Endothelial cell of umbilical vein (primary cell): Measurements from ENCODE around the gene DAGLB. TPM values are rescaled to one million over a fixed set of nuclear protein-coding genes. Genes with fewer than 3 reads are reported as not detected.

Experiments
- BruUV-seq: library from RNA; stranded (reverse); fragments of 400-500 nt; replicated peaks from 2 replicates; lab custom pipeline; 2021; lab: Mats Ljungman, UMichigan
- CTCF ChIA-PET: fragments of 300-600, 350-600 bp; sonication (Branson Sonifier 250); formaldehyde crosslinking; loops from one replicate; lab custom pipeline; 2021; ENCODE audit warnings: antibody characterized with exemption, inconsistent platforms; lab: Charles Lee
- POLR2A ChIA-PET: fragments of 300-600, 350-600 bp; sonication (Branson Sonifier 250); formaldehyde crosslinking; loops from one replicate; lab custom pipeline; 2021; ENCODE audit warnings: antibody characterized with exemption, inconsistent platforms; lab: Charles Lee
- DNase-seq: peaks from one replicate; pipeline ENCODE4 v3.0.0-alpha.2; 2011; ENCODE audit warnings: low read depth, low spot score
- FAIRE-seq: peaks from 2 replicates; lab custom pipeline; 2011; peaks lifted over from hg19 to GRCh38; lab: Jason Lieb, UNC
- H2AFZ ChIP-seq: 2 replicates; pipeline ENCODE4 v1.6.0; 2012; ENCODE audit warnings: low read depth, low read length, control low read depth, inconsistent platforms
- H3K27ac ChIP-seq: 2 replicates; pipeline ENCODE4 v1.5.1; 2011; ENCODE audit warnings: low read depth, mild to moderate bottlenecking, control low read depth, low read length, moderate library complexity; ENCODE audit not compliant: insufficient read depth
- H3K27me3 ChIP-seq, 2 experiments: 2 replicates each; pipeline versions ENCODE4 v1.6.0 to v1.6.1; 2011; ENCODE audit warnings: low read length in 2 of 2, mixed read lengths in 1 of 2; ENCODE audit not compliant: control insufficient read depth in 2 of 2, insufficient read depth in 2 of 2
- H3K36me3 ChIP-seq, 2 experiments: 2 replicates in 1 of 2; 3 replicates in 1 of 2; pipeline ENCODE4 v1.5.1; 2011; ENCODE audit warnings: low read length in 2 of 2, mild to moderate bottlenecking in 1 of 2, moderate library complexity in 1 of 2; ENCODE audit not compliant: control insufficient read depth in 2 of 2, insufficient read depth in 2 of 2; ENCODE audit errors: extremely low read depth in 1 of 2
- H3K4me1 ChIP-seq: 3 replicates; pipeline ENCODE4 v1.5.1; 2011; ENCODE audit warnings: mild to moderate bottlenecking, low read length; ENCODE audit not compliant: control insufficient read depth, insufficient read depth; ENCODE audit errors: extremely low read depth
- H3K4me2 ChIP-seq: 2 replicates; pipeline ENCODE4 v1.6.1; 2011; ENCODE audit warnings: low read length, control low read depth, mixed read lengths; ENCODE audit not compliant: insufficient read depth
- H3K4me3 ChIP-seq, 3 experiments: fragments of 200-600 bp in 1 of 3; sonication (generic), shearing (Covaris generic) in 1 of 3; replicated peaks in 1 of 3; 2 replicates each; pipeline ENCODE4 v1.5.1; 2011 to 2016; ENCODE audit warnings: control low read depth in 3 of 3, low read length in 3 of 3, mild to moderate bottlenecking in 2 of 3, inconsistent platforms in 1 of 3, low read depth in 1 of 3, moderate library complexity in 1 of 3; ENCODE audit not compliant: insufficient read depth in 1 of 3
- H3K79me2 ChIP-seq: 2 replicates; pipeline ENCODE4 v1.6.0; 2012; ENCODE audit warnings: low read length, inconsistent platforms; ENCODE audit not compliant: control insufficient read depth, insufficient read depth
- H3K9ac ChIP-seq: replicated peaks from 2 replicates; pipeline ENCODE3; 2011; ENCODE audit warnings: low read length, control low read depth; ENCODE audit not compliant: insufficient read depth; ENCODE audit errors: extremely low read depth
- H3K9me1 ChIP-seq: replicated peaks from 3 replicates; pipeline ENCODE4 v1.6.0; 2011; ENCODE audit warnings: mild to moderate bottlenecking, low read length; ENCODE audit not compliant: control insufficient read depth, insufficient read depth; ENCODE audit errors: extremely low read depth
- H3K9me3 ChIP-seq: replicated peaks from 2 replicates; pipeline ENCODE4 v1.5.1; 2012; ENCODE audit warnings: low read length, inconsistent platforms; ENCODE audit not compliant: control insufficient read depth, insufficient read depth
- H4K20me1 ChIP-seq: replicated peaks from 2 replicates; pipeline ENCODE3; 2011; ENCODE audit warnings: mild to moderate bottlenecking, low read length; ENCODE audit not compliant: control insufficient read depth, insufficient read depth; ENCODE audit errors: extremely low read depth
- CTCF ChIP-seq, 2 donors: IDR thresholded peaks; 1 replicate in 1 of 2; 2 replicates in 1 of 2; pipeline ENCODE4 v1.5.1; 2011; ENCODE audit warnings: low read length in 2 of 2, mild to moderate bottlenecking in 2 of 2, moderate library complexity in 2 of 2, control low read depth in 1 of 2, inconsistent platforms in 1 of 2, low read depth in 1 of 2; ENCODE audit not compliant: insufficient read depth in 1 of 2; ENCODE audit errors: extremely low read depth in 1 of 2
- EZH2 ChIP-seq: IDR thresholded peaks from 2 replicates; pipeline ENCODE4 v1.6.1; 2012; ENCODE audit warnings: borderline replicate concordance, low read depth, mild to moderate bottlenecking, moderate library complexity, low read length, inconsistent platforms; ENCODE audit not compliant: severe bottlenecking
- FOS ChIP-seq: IDR thresholded peaks from 2 replicates; pipeline ENCODE4 v1.6.1; 2011; ENCODE audit warnings: mild to moderate bottlenecking, low read length, moderate library complexity, borderline replicate concordance; ENCODE audit not compliant: insufficient read depth
- GATA2 ChIP-seq: IDR thresholded peaks from 2 replicates; pipeline ENCODE4 v1.7.0; 2011; ENCODE audit warnings: low read depth, mild to moderate bottlenecking, moderate library complexity, mixed read lengths, low read length; ENCODE audit not compliant: insufficient read length, insufficient read depth
- POLR2A ChIP-seq: IDR thresholded peaks from 2 replicates; pipeline ENCODE4 v1.6.1; 2012; ENCODE audit warnings: low read depth, mild to moderate bottlenecking, control low read depth, low read length
- POLR2AphosphoS5 ChIP-seq: IDR thresholded peaks from 2 replicates; pipeline ENCODE4 v1.6.1; 2012; ENCODE audit warnings: low read depth, mild to moderate bottlenecking, control low read depth, low read length, moderate library complexity; ENCODE audit not compliant: insufficient read depth
- dilution Hi-C: fragments of 300-500 bp; cut with MboI; formaldehyde crosslinking; loops from one replicate; pipeline ENCODE4 v1.15.0; 2019; ENCODE audit warnings: low sequenced_read_pairs; ENCODE audit not compliant: extremely low pct_ligation_motif_present
- intact Hi-C: fragments of 100-400 bp; cut with micrococcal nuclease; formaldehyde crosslinking; loops from one replicate; pipeline ENCODE4 v1.10.0; 2022
- polyA plus RNA-seq, 4 experiments: library from polyadenylated mRNA; depleted of rRNA in 3 of 4; stranded (reverse) in 3 of 4; unstranded in 1 of 4; fragments of >200 nt; gene quantifications; 2 replicates each; pipeline versions ENCODE4 v1.2.1 to v1.2.3, GENCODE V29; 2011 to 2012; ENCODE audit warnings: missing spikeins in 1 of 4
- total RNA-seq: library from RNA; stranded (reverse); gene quantifications from 2 replicates; pipeline ENCODE4 v1.2.3, GENCODE V29; 2021
- TF ChIP-seq, protein P1 (sequence below): IDR thresholded peaks from 2 replicates; pipeline ENCODE4 v1.6.1; 2011; ENCODE audit not compliant: insufficient read depth, insufficient read length

The DAGLB gene
- total and polyA plus RNA-seq, 2 donors (not counting 3 experiments of a cell fraction or from before 2014, with no cell fraction given): 28.2 to 48.2 TPM

GRCh38 chr7:6359734-6360133 is 88.0 kb downstream of the DAGLB start:
- no TSS peak for BruUV-seq
- Histone ChIP-seq H3K9me1 (no peaks in the 10 kb centered on the region), H3K36me3 (no peaks in the 10 kb centered on the region), H3K4me1 (no peaks in the 10 kb centered on the region), H3K4me3 (no peak overlapping the region), H3K27me3 (no peaks in the 10 kb centered on the region), H4K20me1 (no peaks in the 10 kb centered on the region), H3K9me3 (no peaks in the 10 kb centered on the region), H3K27ac (no peak overlapping the region), H3K9ac (no peak overlapping the region), H3K4me2 (no peak overlapping the region), H3K79me2 (no peaks in the 10 kb centered on the region), H2AFZ (no peak overlapping the region)
- TF ChIP-seq, protein P1, sequence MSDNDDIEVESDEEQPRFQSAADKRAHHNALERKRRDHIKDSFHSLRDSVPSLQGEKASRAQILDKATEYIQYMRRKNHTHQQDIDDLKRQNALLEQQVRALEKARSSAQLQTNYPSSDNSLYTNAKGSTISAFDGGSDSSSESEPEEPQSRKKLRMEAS: no peak
- TF ChIP-seq POLR2A: no peak
- TF ChIP-seq POLR2AphosphoS5: no peak
- TF ChIP-seq GATA2: no peak
- TF ChIP-seq EZH2: no peak
- TF ChIP-seq CTCF (IDR thresholded peaks at IDR 0.05; ENCODE audit: extremely low read depth in 1 of 2, insufficient read depth in 1 of 2, low read depth in 1 of 2, low read length in 2 of 2): no peak
- TF ChIP-seq FOS: no peak
- intact Hi-C loops (no loop called here), dilution Hi-C loops (no loop called here)
- ChIA-PET POLR2A (no interaction called here), CTCF (interaction anchor here (2.3 kb wide), 1 partner anchor 10 kb away, joined by 15 read pairs; no protein-coding TSS in a partner anchor)
- no peak for DNase-seq
- no peak for FAIRE-seq

Other genes with a start within 250 kb of the DAGLB start
- gene CYTH3, start 175.3 kb downstream of the DAGLB start, total RNA-seq: 11.1 and 11.2 TPM in 2 replicates
- 8.6 and 12.2 TPM in 2 replicates for gene CYTH3, start 175.3 kb downstream of the DAGLB start, polyA plus RNA-seq
- 16.7 and 17.1 TPM in 2 replicates for gene FAM220A, start 99.0 kb downstream of the DAGLB start, total RNA-seq
- 10.0 and 12.0 TPM in 2 replicates for gene FAM220A, start 99.0 kb downstream of the DAGLB start, polyA plus RNA-seq
- 377 and 378 TPM in 2 replicates for gene RAC1, start 73.4 kb downstream of the DAGLB start, total RNA-seq
- gene RAC1, start 73.4 kb downstream of the DAGLB start, polyA plus RNA-seq: 252 and 322 TPM in 2 replicates
- gene KDELR2, start 36.2 kb upstream of the DAGLB start, total RNA-seq: 190 and 196 TPM in 2 replicates
- 191 and 199 TPM in 2 replicates for gene KDELR2, start 36.2 kb upstream of the DAGLB start, polyA plus RNA-seq
- gene GRID2IP, start 103.5 kb upstream of the DAGLB start, total RNA-seq: not detected in 2 replicates
- 0.02 TPM in 1 of 2 replicates, not detected in the other for gene GRID2IP, start 103.5 kb upstream of the DAGLB start, polyA plus RNA-seq
- gene ZDHHC4, start 129.5 kb upstream of the DAGLB start, total RNA-seq: 29.9 and 31.3 TPM in 2 replicates
- 122 and 137 TPM in 2 replicates for gene ZDHHC4, start 129.5 kb upstream of the DAGLB start, polyA plus RNA-seq
- 31.5 and 35.7 TPM in 2 replicates for gene INTS15, start 142.1 kb upstream of the DAGLB start, total RNA-seq
- gene INTS15, start 142.1 kb upstream of the DAGLB start, polyA plus RNA-seq: 51.3 and 51.6 TPM in 2 replicates
- gene ZNF853, start 167.7 kb upstream of the DAGLB start, total RNA-seq: 0.21 and 0.58 TPM in 2 replicates
- gene ZNF853, start 167.7 kb upstream of the DAGLB start, polyA plus RNA-seq: 0.47 and 0.49 TPM in 2 replicates
- gene ZNF316, start 189.4 kb upstream of the DAGLB start, total RNA-seq: 21.2 and 23.8 TPM in 2 replicates
- 7.7 and 9.5 TPM in 2 replicates for gene ZNF316, start 189.4 kb upstream of the DAGLB start, polyA plus RNA-seq